ENCODE data around the gene GATA2. TPM values are rescaled to one million over a fixed set of nuclear protein-coding genes. Genes with fewer than 3 reads are reported as not detected.

GATA2 gene
- total RNA-seq, 4 donors from 2014 or later, result 2.8 to 11.6 (median 8.1) TPM

- no peak overlapping the region for H3K27ac ChIP-seq
- H3K9me3 ChIP-seq, result no peaks in the 10 kb centered on the region
- H3K4me3 ChIP-seq, result no peak overlapping the region
- TF ChIP-seq POLR2A (IDR thresholded peaks at IDR 0.05), result no peak
- TF ChIP-seq CTCF (IDR thresholded peaks at IDR 0.05), result no peak
- H3K36me3 ChIP-seq, result no peaks in the 10 kb centered on the region
- peaks cover 0 to 4% of the 10 kb centered on the region in 2 donors for H3K27me3 ChIP-seq
- no peak for DNase-seq
- no peaks in the 10 kb centered on the region for H3K4me1 ChIP-seq
Measured at GRCh38 chr3:128504533-128504915, 11.5 kb upstream of the GATA2 start.

- no peak overlapping the region for H3K27ac ChIP-seq
- H3K27me3 ChIP-seq, result peaks cover 0 to 4% of the 10 kb centered on the region in 2 donors
- peak in 1 of 3 donors; percentile 39 for DNase-seq
Measured at GRCh38 chr3:128503751-128504532, 10.9 kb upstream of the GATA2 start.

GRCh38 chr3:128503164-128503651 is 10.2 kb upstream of the GATA2 start:
- Histone ChIP-seq H3K36me3 (no peaks in the 10 kb centered on the region), H3K4me1 (no peaks in the 10 kb centered on the region), H3K27ac (no peak overlapping the region), H3K9me3 (no peaks in the 10 kb centered on the region), H3K4me3 (no peak overlapping the region), H3K27me3 (peaks cover 0 to 6% of the 10 kb centered on the region in 2 donors)
- DNase-seq, result no peak
- peak in 2 of 6 experiments; percentile 15 to 16 for TF ChIP-seq CTCF (IDR thresholded peaks at IDR 0.05)
- no peak for TF ChIP-seq POLR2A (IDR thresholded peaks at IDR 0.05)

More at GRCh38 chr3:128503751-128504532, 10.9 kb upstream of the GATA2 start:
- Histone ChIP-seq H3K9me3 (no peaks in the 10 kb centered on the region), H3K4me1 (no peaks in the 10 kb centered on the region), H3K36me3 (no peaks in the 10 kb centered on the region), H3K4me3 (no peak overlapping the region)
- no peak for TF ChIP-seq CTCF (IDR thresholded peaks at IDR 0.05)
- no peak for TF ChIP-seq POLR2A (IDR thresholded peaks at IDR 0.05)

GRCh38 chr3:128502712-128503111 is 9.7 kb upstream of the GATA2 start:
- Histone ChIP-seq H3K27me3 (peaks cover 0 to 11% of the 10 kb centered on the region in 2 donors), H3K9me3 (no peaks in the 10 kb centered on the region), H3K4me1 (peaks cover 0 to 5% (median 1%) of the 10 kb centered on the region in 4 donors), H3K27ac (no peak overlapping the region), H3K4me3 (no peak overlapping the region), H3K36me3 (no peaks in the 10 kb centered on the region)
- no peak for DNase-seq
- no peak for TF ChIP-seq CTCF (IDR thresholded peaks at IDR 0.05)
- no peak for TF ChIP-seq POLR2A (IDR thresholded peaks at IDR 0.05)

GRCh38 chr3:128501431-128501830 is 8.4 kb upstream of the GATA2 start:
- no peak overlapping the region for H3K4me3 ChIP-seq
- H3K4me1 ChIP-seq, result peaks cover 0 to 14% (median 5%) of the 10 kb centered on the region in 4 donors
- no peaks in the 10 kb centered on the region for H3K36me3 ChIP-seq
- peaks cover 0 to 24% of the 10 kb centered on the region in 2 donors for H3K27me3 ChIP-seq
- DNase-seq, result no peak
- TF ChIP-seq POLR2A (IDR thresholded peaks at IDR 0.05) (no peak), CTCF (IDR thresholded peaks at IDR 0.05) (no peak)
- H3K27ac ChIP-seq, result no peak overlapping the region
- H3K9me3 ChIP-seq, result no peaks in the 10 kb centered on the region
